WTC11 (cell line): ENCODE measurements around the gene NFRKB. TPM values are rescaled to one million over a fixed set of nuclear protein-coding genes. Genes with fewer than 3 reads are reported as not detected.
"Not testable (repeated sequence)": the region's sequence is repeated elsewhere in the genome, so short reads cannot be mapped to it uniquely, and the experiment has no call there.

Experiments used
- ATAC-seq: fragments of 200-7000 bp; cut with Tn5 transposase; 2 replicates; pipeline ENCODE4 v1.10.0; 2021; ENCODE audit warnings: mild to moderate bottlenecking, moderate library complexity
- CTCF ChIA-PET: fragments of 300-600 bp; sonication (Branson Sonifier 250); formaldehyde crosslinking; loops from one replicate; lab custom pipeline; 2021; ENCODE audit warnings: antibody characterized with exemption; lab: Charles Lee
- POLR2A ChIA-PET: fragments of 350-600 bp; sonication (Branson Sonifier 250); formaldehyde crosslinking; loops from one replicate; lab custom pipeline; 2021; ENCODE audit warnings: antibody characterized with exemption; lab: Charles Lee
- DNase-seq: peaks from one replicate; pipeline ENCODE4 v3.0.0; 2021; ENCODE audit warnings: low spot score
- H3K27ac Mint-ChIP-seq: 2 replicates; pipeline ENCODE4 v1.8.0; 2021; ENCODE audit warnings: mixed read lengths
- H3K27me3 Mint-ChIP-seq: 2 replicates; pipeline ENCODE4 v1.8.0; 2021; ENCODE audit warnings: low read depth, mild to moderate bottlenecking, moderate library complexity, mixed read lengths
- H3K36me3 Mint-ChIP-seq: 2 replicates; pipeline ENCODE4 v1.8.0; 2021; ENCODE audit warnings: mixed read lengths
- H3K4me1 Mint-ChIP-seq: 2 replicates; pipeline ENCODE4 v1.8.0; 2022; ENCODE audit warnings: mixed read lengths
- H3K4me3 Mint-ChIP-seq: 2 replicates; pipeline ENCODE4 v1.8.0; 2021; ENCODE audit warnings: mild to moderate bottlenecking, moderate library complexity, mixed read lengths
- H3K9me3 Mint-ChIP-seq: 2 replicates; pipeline ENCODE4 v1.8.0; 2021; ENCODE audit warnings: mixed read lengths
- CBFB ChIP-seq: sonication (generic); formaldehyde crosslinking; IDR thresholded peaks from 2 replicates; pipeline ENCODE4 v1.8.1; 2022; ENCODE audit warnings: mild to moderate bottlenecking, low read depth, missing genetic modification reagents
- CREM ChIP-seq: sonication (generic); formaldehyde crosslinking; IDR thresholded peaks from 2 replicates; pipeline ENCODE4 v1.8.1; 2022; ENCODE audit warnings: mild to moderate bottlenecking, missing genetic modification reagents, moderate library complexity
- ETV6 ChIP-seq: sonication (generic); formaldehyde crosslinking; IDR thresholded peaks from 2 replicates; pipeline ENCODE4 v1.8.1; 2022; ENCODE audit warnings: mild to moderate bottlenecking, missing genetic modification reagents
- FOXK1 ChIP-seq: sonication (generic); formaldehyde crosslinking; IDR thresholded peaks from 2 replicates; pipeline ENCODE4 v1.8.0; 2022; ENCODE audit warnings: mild to moderate bottlenecking, moderate library complexity, missing genetic modification reagents
- GABPB1 ChIP-seq: sonication (generic); formaldehyde crosslinking; IDR thresholded peaks from 2 replicates; pipeline ENCODE4 v1.8.1; 2023; ENCODE audit warnings: mild to moderate bottlenecking, missing genetic modification reagents
- GTF2I ChIP-seq: fragments of 250-450 bp; sonication (Bioruptor Pico); conservative IDR thresholded peaks from 2 replicates; pipeline ENCODE4 v1.4.0; 2021; ENCODE audit warnings: mild to moderate bottlenecking
- NFE2L1 ChIP-seq: sonication (generic); formaldehyde crosslinking; IDR thresholded peaks from 2 replicates; pipeline ENCODE4 v1.8.1; 2023; ENCODE audit warnings: missing genetic modification reagents
- NR2C2 ChIP-seq: sonication (generic); formaldehyde crosslinking; IDR thresholded peaks from 2 replicates; pipeline ENCODE4 v1.8.0; 2022; ENCODE audit warnings: mild to moderate bottlenecking, missing genetic modification reagents
- NR3C1 ChIP-seq: sonication (generic); formaldehyde crosslinking; conservative IDR thresholded peaks from 2 replicates; pipeline ENCODE4 v1.8.1; 2023; ENCODE audit warnings: low read depth, mild to moderate bottlenecking, missing genetic modification reagents
- OVOL2 ChIP-seq: fragments of 250-450 bp; sonication (Bioruptor Pico); IDR thresholded peaks from 2 replicates; pipeline ENCODE4 v1.9.0; 2021; ENCODE audit warnings: mild to moderate bottlenecking, borderline replicate concordance
- SMAD4 ChIP-seq: sonication (generic); formaldehyde crosslinking; IDR thresholded peaks from 2 replicates; pipeline ENCODE4 v1.8.0; 2022; ENCODE audit warnings: mild to moderate bottlenecking, missing genetic modification reagents
- ZNF416 ChIP-seq: fragments of 250-450 bp; sonication (Bioruptor Pico); IDR thresholded peaks from 2 replicates; pipeline ENCODE4 v1.9.0; 2021; ENCODE audit warnings: mild to moderate bottlenecking, inconsistent platforms
- total RNA-seq: library from RNA; stranded (reverse); gene quantifications from 3 replicates; pipeline ENCODE4 v1.2.3, GENCODE V29; 2021
- TF ChIP-seq, protein P1 (sequence below): sonication (generic); formaldehyde crosslinking; IDR thresholded peaks from 2 replicates; pipeline ENCODE4 v1.8.1; 2023; ENCODE audit warnings: mild to moderate bottlenecking, missing genetic modification reagents
- TF ChIP-seq, protein P2 (sequence below): fragments of 250-450 bp; sonication (Bioruptor Pico); IDR thresholded peaks from 2 replicates; pipeline ENCODE4 v1.9.0; 2021; ENCODE audit warnings: mild to moderate bottlenecking
- TF ChIP-seq, protein P3 (sequence below): sonication (generic); formaldehyde crosslinking; conservative IDR thresholded peaks from 2 replicates; pipeline ENCODE4 v1.8.1; 2023; ENCODE audit warnings: mild to moderate bottlenecking, low read depth, missing genetic modification reagents, moderate library complexity
- TF ChIP-seq, protein P4 (sequence below): sonication (generic); formaldehyde crosslinking; IDR thresholded peaks from 2 replicates; pipeline ENCODE4 v1.8.1; 2023; ENCODE audit warnings: mild to moderate bottlenecking, moderate library complexity, missing genetic modification reagents
- TF ChIP-seq, protein P5 (sequence below): sonication (generic); formaldehyde crosslinking; IDR thresholded peaks from 2 replicates; pipeline ENCODE4 v1.8.0; 2022; ENCODE audit warnings: missing genetic modification reagents

The NFRKB gene
- total RNA-seq, 1 experiment from 2014 or later, result 30.7 TPM

DNA sequence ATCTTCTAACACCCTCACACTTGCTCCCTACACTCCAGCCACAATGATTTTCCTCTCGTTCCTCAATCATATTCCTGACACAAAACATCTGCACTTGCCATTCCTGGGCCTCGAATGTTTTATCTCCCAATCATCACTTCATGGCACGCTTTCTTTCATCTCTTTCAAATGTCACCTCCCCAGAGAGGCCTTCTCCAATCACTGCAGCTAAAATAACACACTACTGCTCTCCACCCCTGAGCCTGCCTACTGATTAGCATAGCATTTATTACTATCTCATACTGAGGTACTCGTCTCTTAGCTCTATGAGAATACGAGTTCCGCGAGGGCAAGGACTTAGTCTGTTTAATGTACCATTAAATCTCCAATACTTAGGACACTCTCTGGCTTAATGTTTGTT lies 23.5 kb downstream of the NFRKB start:
- POLR2A ChIA-PET, result interaction anchor here (0.7 kb wide), 1 partner anchor 944 kb away, joined by 3 read pairs; no protein-coding TSS in a partner anchor
- Mint-ChIP-seq H3K27ac (no peak overlapping the region), H3K4me1 (no peaks in the 10 kb centered on the region), H3K4me3 (no peak overlapping the region), H3K9me3 (no peaks in the 10 kb centered on the region), H3K36me3 (peaks cover 86% of the 10 kb centered on the region), H3K27me3 (no peaks in the 10 kb centered on the region)
- CTCF ChIA-PET, result interaction anchor here (0.6 to 1.9 kb wide), 3 partner anchors 10 to 310 kb away, joined by 3 to 6 read pairs (median 6); no protein-coding TSS in a partner anchor
- DNase-seq, result no peak
- no peak for TF ChIP-seq NR2C2
- no peak for ATAC-seq

DNA sequence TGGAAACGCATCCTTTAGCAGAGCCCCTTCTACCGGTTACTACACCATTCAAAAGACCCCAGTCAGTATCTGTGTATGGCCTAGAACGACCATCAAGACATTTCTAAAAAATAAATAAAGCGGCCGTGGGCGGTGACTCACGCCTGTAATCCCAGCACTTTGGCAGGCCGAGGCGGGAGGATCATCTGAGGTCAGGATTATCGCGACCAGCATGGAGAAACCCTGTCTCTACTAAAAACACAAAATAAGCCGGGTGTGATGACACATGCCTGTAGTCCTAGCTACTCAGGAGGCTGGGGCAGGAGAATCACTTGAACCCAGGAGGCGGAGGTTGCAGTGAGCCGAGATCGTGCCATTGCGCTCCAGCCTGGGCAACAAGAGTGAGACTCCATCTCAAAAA lies 26.8 kb downstream of the NFRKB start:
- DNase-seq, ATAC-seq: not testable (repeated sequence)
- peaks cover 85% of the 10 kb centered on the region for H3K36me3 Mint-ChIP-seq

DNA sequence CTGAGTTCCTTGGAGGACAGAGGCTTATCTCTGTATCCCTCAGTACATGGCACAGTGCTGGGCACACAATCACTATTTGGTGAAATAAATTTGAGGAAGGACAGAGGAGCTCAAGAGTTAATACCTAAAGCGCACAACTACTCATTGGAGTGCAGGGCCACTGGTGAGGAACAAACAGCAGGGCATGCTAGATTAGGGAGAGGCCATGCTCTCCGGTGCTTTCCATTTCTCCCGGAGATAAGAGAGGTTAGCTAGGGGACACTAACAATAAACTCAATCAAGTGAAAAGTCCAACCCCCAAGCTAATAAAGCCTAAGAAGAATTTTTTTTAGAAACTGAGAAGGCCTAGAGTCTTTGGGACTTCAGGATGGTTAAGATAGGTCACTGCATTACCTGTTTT lies 29.1 kb downstream of the NFRKB start:
- CTCF ChIA-PET, result interaction anchor here (0.8 kb wide), 1 partner anchor 99 kb away, joined by 3 read pairs; no protein-coding TSS in a partner anchor
- DNase-seq (no peak), ATAC-seq (no peak)
- Mint-ChIP-seq H3K4me1 (peaks cover 11% of the 10 kb centered on the region), H3K36me3 (peaks cover 82% of the 10 kb centered on the region), H3K27ac (no peak overlapping the region), H3K4me3 (no peak overlapping the region), H3K27me3 (no peaks in the 10 kb centered on the region), H3K9me3 (no peaks in the 10 kb centered on the region)
- POLR2A ChIA-PET, result no interaction called here
- TF ChIP-seq, protein P1, sequence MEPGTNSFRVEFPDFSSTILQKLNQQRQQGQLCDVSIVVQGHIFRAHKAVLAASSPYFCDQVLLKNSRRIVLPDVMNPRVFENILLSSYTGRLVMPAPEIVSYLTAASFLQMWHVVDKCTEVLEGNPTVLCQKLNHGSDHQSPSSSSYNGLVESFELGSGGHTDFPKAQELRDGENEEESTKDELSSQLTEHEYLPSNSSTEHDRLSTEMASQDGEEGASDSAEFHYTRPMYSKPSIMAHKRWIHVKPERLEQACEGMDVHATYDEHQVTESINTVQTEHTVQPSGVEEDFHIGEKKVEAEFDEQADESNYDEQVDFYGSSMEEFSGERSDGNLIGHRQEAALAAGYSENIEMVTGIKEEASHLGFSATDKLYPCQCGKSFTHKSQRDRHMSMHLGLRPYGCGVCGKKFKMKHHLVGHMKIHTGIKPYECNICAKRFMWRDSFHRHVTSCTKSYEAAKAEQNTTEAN (CRISPR knock-in tag), result no peak
- TF ChIP-seq, protein P2, sequence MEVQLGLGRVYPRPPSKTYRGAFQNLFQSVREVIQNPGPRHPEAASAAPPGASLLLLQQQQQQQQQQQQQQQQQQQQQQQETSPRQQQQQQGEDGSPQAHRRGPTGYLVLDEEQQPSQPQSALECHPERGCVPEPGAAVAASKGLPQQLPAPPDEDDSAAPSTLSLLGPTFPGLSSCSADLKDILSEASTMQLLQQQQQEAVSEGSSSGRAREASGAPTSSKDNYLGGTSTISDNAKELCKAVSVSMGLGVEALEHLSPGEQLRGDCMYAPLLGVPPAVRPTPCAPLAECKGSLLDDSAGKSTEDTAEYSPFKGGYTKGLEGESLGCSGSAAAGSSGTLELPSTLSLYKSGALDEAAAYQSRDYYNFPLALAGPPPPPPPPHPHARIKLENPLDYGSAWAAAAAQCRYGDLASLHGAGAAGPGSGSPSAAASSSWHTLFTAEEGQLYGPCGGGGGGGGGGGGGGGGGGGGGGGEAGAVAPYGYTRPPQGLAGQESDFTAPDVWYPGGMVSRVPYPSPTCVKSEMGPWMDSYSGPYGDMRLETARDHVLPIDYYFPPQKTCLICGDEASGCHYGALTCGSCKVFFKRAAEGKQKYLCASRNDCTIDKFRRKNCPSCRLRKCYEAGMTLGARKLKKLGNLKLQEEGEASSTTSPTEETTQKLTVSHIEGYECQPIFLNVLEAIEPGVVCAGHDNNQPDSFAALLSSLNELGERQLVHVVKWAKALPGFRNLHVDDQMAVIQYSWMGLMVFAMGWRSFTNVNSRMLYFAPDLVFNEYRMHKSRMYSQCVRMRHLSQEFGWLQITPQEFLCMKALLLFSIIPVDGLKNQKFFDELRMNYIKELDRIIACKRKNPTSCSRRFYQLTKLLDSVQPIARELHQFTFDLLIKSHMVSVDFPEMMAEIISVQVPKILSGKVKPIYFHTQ (CRISPR knock-in tag), result no peak
- TF ChIP-seq ZNF416 (CRISPR knock-in tag), result no peak
- no peak for TF ChIP-seq NFE2L1 (CRISPR knock-in tag)
- TF ChIP-seq, protein P3, sequence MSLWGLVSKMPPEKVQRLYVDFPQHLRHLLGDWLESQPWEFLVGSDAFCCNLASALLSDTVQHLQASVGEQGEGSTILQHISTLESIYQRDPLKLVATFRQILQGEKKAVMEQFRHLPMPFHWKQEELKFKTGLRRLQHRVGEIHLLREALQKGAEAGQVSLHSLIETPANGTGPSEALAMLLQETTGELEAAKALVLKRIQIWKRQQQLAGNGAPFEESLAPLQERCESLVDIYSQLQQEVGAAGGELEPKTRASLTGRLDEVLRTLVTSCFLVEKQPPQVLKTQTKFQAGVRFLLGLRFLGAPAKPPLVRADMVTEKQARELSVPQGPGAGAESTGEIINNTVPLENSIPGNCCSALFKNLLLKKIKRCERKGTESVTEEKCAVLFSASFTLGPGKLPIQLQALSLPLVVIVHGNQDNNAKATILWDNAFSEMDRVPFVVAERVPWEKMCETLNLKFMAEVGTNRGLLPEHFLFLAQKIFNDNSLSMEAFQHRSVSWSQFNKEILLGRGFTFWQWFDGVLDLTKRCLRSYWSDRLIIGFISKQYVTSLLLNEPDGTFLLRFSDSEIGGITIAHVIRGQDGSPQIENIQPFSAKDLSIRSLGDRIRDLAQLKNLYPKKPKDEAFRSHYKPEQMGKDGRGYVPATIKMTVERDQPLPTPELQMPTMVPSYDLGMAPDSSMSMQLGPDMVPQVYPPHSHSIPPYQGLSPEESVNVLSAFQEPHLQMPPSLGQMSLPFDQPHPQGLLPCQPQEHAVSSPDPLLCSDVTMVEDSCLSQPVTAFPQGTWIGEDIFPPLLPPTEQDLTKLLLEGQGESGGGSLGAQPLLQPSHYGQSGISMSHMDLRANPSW (CRISPR knock-in tag), result no peak

More for the DNA sequence above, 26.8 kb downstream of the NFRKB start:
- H3K9me3 Mint-ChIP-seq, H3K4me3 Mint-ChIP-seq, CTCF ChIA-PET, H3K4me1 Mint-ChIP-seq, H3K27me3 Mint-ChIP-seq, POLR2A ChIA-PET, H3K27ac Mint-ChIP-seq: not testable (repeated sequence)

DNA sequence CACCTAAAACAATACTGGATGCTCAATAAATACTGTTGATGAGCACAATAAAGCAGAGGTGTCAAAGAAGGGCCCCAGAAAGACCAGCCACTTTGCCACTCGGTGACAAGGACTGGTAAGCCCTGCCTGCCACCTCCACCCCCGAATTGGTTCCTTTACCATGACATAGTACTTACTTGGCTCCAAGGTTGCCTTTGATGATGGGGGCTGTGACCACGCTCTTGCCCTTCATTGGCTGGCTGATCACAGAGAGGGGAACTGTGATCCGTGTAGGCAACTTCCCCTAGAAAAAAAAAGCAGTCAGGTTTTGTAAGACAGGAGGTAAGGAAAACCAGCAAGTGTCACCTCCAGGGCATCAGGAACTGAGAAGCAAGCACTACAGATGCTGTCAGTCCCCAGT lies 29.7 kb downstream of the NFRKB start:
- Mint-ChIP-seq H3K4me1 (peaks cover 11% of the 10 kb centered on the region), H3K27me3 (no peaks in the 10 kb centered on the region), H3K36me3 (peaks cover 79% of the 10 kb centered on the region), H3K9me3 (no peaks in the 10 kb centered on the region), H3K4me3 (no peak overlapping the region), H3K27ac (no peak overlapping the region)
- ATAC-seq (no peak), DNase-seq (no peak)
- CTCF ChIA-PET, result no interaction called here
- POLR2A ChIA-PET, result no interaction called here
- TF ChIP-seq OVOL2 (CRISPR knock-in tag), result no peak
- no peak for TF ChIP-seq CREM
- no peak for TF ChIP-seq GABPB1 (CRISPR knock-in tag)
- TF ChIP-seq GTF2I (CRISPR knock-in tag), result no peak
- TF ChIP-seq NR3C1 (CRISPR knock-in tag), result no peak
- TF ChIP-seq, protein P4, sequence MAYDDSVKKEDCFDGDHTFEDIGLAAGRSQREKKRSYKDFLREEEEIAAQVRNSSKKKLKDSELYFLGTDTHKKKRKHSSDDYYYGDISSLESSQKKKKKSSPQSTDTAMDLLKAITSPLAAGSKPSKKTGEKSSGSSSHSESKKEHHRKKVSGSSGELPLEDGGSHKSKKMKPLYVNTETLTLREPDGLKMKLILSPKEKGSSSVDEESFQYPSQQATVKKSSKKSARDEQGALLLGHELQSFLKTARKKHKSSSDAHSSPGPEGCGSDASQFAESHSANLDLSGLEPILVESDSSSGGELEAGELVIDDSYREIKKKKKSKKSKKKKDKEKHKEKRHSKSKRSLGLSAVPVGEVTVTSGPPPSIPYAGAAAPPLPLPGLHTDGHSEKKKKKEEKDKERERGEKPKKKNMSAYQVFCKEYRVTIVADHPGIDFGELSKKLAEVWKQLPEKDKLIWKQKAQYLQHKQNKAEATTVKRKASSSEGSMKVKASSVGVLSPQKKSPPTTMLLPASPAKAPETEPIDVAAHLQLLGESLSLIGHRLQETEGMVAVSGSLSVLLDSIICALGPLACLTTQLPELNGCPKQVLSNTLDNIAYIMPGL (CRISPR knock-in tag), result no peak
- TF ChIP-seq, protein P5, sequence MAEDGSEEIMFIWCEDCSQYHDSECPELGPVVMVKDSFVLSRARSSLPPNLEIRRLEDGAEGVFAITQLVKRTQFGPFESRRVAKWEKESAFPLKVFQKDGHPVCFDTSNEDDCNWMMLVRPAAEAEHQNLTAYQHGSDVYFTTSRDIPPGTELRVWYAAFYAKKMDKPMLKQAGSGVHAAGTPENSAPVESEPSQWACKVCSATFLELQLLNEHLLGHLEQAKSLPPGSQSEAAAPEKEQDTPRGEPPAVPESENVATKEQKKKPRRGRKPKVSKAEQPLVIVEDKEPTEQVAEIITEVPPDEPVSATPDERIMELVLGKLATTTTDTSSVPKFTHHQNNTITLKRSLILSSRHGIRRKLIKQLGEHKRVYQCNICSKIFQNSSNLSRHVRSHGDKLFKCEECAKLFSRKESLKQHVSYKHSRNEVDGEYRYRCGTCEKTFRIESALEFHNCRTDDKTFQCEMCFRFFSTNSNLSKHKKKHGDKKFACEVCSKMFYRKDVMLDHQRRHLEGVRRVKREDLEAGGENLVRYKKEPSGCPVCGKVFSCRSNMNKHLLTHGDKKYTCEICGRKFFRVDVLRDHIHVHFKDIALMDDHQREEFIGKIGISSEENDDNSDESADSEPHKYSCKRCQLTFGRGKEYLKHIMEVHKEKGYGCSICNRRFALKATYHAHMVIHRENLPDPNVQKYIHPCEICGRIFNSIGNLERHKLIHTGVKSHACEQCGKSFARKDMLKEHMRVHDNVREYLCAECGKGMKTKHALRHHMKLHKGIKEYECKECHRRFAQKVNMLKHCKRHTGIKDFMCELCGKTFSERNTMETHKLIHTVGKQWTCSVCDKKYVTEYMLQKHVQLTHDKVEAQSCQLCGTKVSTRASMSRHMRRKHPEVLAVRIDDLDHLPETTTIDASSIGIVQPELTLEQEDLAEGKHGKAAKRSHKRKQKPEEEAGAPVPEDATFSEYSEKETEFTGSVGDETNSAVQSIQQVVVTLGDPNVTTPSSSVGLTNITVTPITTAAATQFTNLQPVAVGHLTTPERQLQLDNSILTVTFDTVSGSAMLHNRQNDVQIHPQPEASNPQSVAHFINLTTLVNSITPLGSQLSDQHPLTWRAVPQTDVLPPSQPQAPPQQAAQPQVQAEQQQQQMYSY (CRISPR knock-in tag), result no peak
- TF ChIP-seq ETV6, result no peak
- no peak for TF ChIP-seq FOXK1 (CRISPR knock-in tag)
- no peak for TF ChIP-seq CBFB (CRISPR knock-in tag)
- TF ChIP-seq SMAD4, result no peak
